Keratinocyte (primary cell): Measurements from ENCODE around the gene SLC35D3. TPM values are rescaled to one million over a fixed set of nuclear protein-coding genes. Genes with fewer than 3 reads are reported as not detected.

Experiments used
- DNase-seq: peaks from one replicate; pipeline ENCODE4 v3.0.0-alpha.2; 2011; ENCODE audit warnings: low read depth, missing footprints, low spot score
- FAIRE-seq: peaks from 2 replicates; lab custom pipeline; 2011; peaks lifted over from hg19 to GRCh38; lab: Jason Lieb, UNC
- H2AFZ ChIP-seq: 2 replicates; pipeline ENCODE4 v1.6.0; 2012; ENCODE audit warnings: low read length, control low read depth, inconsistent platforms; ENCODE audit not compliant: control insufficient read depth
- H3K27ac ChIP-seq: 2 replicates; pipeline ENCODE4 v1.5.1; 2011; ENCODE audit warnings: low read length; ENCODE audit not compliant: control insufficient read depth, insufficient read depth
- H3K27me3 ChIP-seq: 3 replicates; pipeline ENCODE4 v1.6.0; 2011; ENCODE audit warnings: low read length; ENCODE audit not compliant: control insufficient read depth, insufficient read depth; ENCODE audit errors: extremely low read depth
- H3K36me3 ChIP-seq, 2 experiments: 2 replicates in 1 of 2; 3 replicates in 1 of 2; pipeline ENCODE4 v1.5.1; 2011; ENCODE audit warnings: low read length in 2 of 2, mild to moderate bottlenecking in 1 of 2; ENCODE audit not compliant: control insufficient read depth in 2 of 2, insufficient read depth in 2 of 2; ENCODE audit errors: extremely low read depth in 1 of 2
- H3K4me1 ChIP-seq: 3 replicates; pipeline ENCODE4 v1.5.1; 2011; ENCODE audit warnings: low read length; ENCODE audit not compliant: control insufficient read depth, insufficient read depth; ENCODE audit errors: extremely low read depth
- H3K4me2 ChIP-seq: 3 replicates; pipeline ENCODE4 v1.6.0; 2011; ENCODE audit warnings: low read depth, low read length; ENCODE audit not compliant: control insufficient read depth, insufficient read depth; ENCODE audit errors: extremely low read depth
- H3K4me3 ChIP-seq, 3 experiments: fragments of 200-600 bp in 1 of 3; sonication (generic) in 1 of 3; 2 replicates in 2 of 3; 3 replicates in 1 of 3; pipeline ENCODE4 v1.5.1; 2011 to 2016; ENCODE audit warnings: low read length in 3 of 3, mild to moderate bottlenecking in 3 of 3, control low read depth in 2 of 3, inconsistent platforms in 1 of 3, low read depth in 1 of 3, mixed read lengths in 1 of 3, mixed run types in 1 of 3, moderate library complexity in 1 of 3; ENCODE audit not compliant: control insufficient read depth in 2 of 3, insufficient read depth in 2 of 3; ENCODE audit errors: extremely low read depth in 1 of 3
- H3K79me2 ChIP-seq: 2 replicates; pipeline ENCODE4 v1.6.0; 2012; ENCODE audit warnings: low read length; ENCODE audit not compliant: control insufficient read depth, insufficient read depth
- H3K9ac ChIP-seq: 3 replicates; pipeline ENCODE4 v1.6.0; 2011; ENCODE audit warnings: low read length; ENCODE audit not compliant: control insufficient read depth, insufficient read depth; ENCODE audit errors: extremely low read depth
- H3K9me1 ChIP-seq: 3 replicates; pipeline ENCODE4 v1.6.0; 2011; ENCODE audit warnings: low read length; ENCODE audit not compliant: control insufficient read depth, insufficient read depth; ENCODE audit errors: extremely low read depth
- H3K9me3 ChIP-seq: 2 replicates; pipeline ENCODE4 v1.5.1; 2012; ENCODE audit warnings: low read depth, low read length; ENCODE audit not compliant: control insufficient read depth
- H4K20me1 ChIP-seq: 3 replicates; pipeline ENCODE4 v1.6.0; 2011; ENCODE audit warnings: low read length; ENCODE audit not compliant: control insufficient read depth, insufficient read depth; ENCODE audit errors: extremely low read depth
- EZH2 ChIP-seq: IDR thresholded peaks from one replicate; pipeline ENCODE4 v1.6.1; 2012; ENCODE audit warnings: inconsistent platforms, mild to moderate bottlenecking, low read length, moderate library complexity
- dilution Hi-C: fragments of 300-500 bp; cut with MboI; formaldehyde crosslinking; loops from one replicate; pipeline ENCODE4 v1.7.0; 2020; ENCODE audit warnings: low sequenced_read_pairs; ENCODE audit not compliant: extremely low pct_ligation_motif_present
- polyA plus RNA-seq, 5 experiments: library from polyadenylated mRNA; depleted of rRNA in 3 of 5; stranded (reverse) in 3 of 5; stranded (forward) in 1 of 5; unstranded in 1 of 5; fragments of >200 nt; gene quantifications; 1 replicate in 1 of 5; 2 replicates in 3 of 5; 3 replicates in 1 of 5; pipeline versions ENCODE4 v1.2.1 to v1.2.3, GENCODE V29; 2011 to 2012; ENCODE audit warnings: missing spikeins in 2 of 5, low read depth in 1 of 5, low replicate concordance in 1 of 5
- TF ChIP-seq, protein P1 (sequence below), 3 experiments: IDR thresholded peaks in 1 of 3; conservative IDR thresholded peaks in 1 of 3; optimal IDR thresholded peaks in 1 of 3; 2 replicates in 2 of 3; 3 replicates in 1 of 3; pipeline versions ENCODE3 to v1.5.1; 2011; ENCODE audit warnings: low read length in 3 of 3, mild to moderate bottlenecking in 3 of 3, moderate library complexity in 2 of 3, control low read depth in 1 of 3, inconsistent platforms in 1 of 3; ENCODE audit not compliant: insufficient read depth in 2 of 3; ENCODE audit errors: extremely low read depth in 1 of 3

SLC35D3 gene
- polyA plus RNA-seq, 1 donor (not counting 4 experiments of a cell fraction or from before 2014, with no cell fraction given): not detected

DNA sequence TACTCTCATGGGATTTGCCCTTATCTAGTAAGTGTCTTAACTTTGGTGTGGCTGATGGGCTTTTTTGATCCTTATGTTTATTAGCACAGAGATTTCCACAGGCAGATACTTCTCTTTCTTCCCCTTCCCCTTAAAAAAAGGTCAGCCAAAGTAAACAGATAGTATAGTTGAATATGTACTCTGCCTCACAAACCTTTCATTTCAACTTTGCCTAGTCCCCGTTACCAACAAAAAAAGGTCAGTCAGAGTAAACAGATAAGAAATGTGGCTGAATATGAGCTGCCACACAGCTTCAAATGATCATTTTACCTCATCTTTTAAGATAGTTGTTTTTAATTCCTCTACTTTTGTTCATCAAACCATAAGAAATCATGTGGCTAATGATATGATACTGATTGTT lies 34.1 kb upstream of the SLC35D3 start:
- H2AFZ ChIP-seq: no peak overlapping the region
- no peak overlapping the region for H3K4me3 ChIP-seq
- H3K79me2 ChIP-seq: no peaks in the 10 kb centered on the region
- H4K20me1 ChIP-seq: no peaks in the 10 kb centered on the region
- FAIRE-seq: no peak
- no peak overlapping the region for H3K4me2 ChIP-seq
- no peak for DNase-seq
- H3K27ac ChIP-seq: no peak overlapping the region
- H3K9ac ChIP-seq: no peak overlapping the region
- dilution Hi-C loops: no loop called here
- H3K4me1 ChIP-seq: no peaks in the 10 kb centered on the region
- H3K9me1 ChIP-seq: no peaks in the 10 kb centered on the region
- TF ChIP-seq, protein P1, sequence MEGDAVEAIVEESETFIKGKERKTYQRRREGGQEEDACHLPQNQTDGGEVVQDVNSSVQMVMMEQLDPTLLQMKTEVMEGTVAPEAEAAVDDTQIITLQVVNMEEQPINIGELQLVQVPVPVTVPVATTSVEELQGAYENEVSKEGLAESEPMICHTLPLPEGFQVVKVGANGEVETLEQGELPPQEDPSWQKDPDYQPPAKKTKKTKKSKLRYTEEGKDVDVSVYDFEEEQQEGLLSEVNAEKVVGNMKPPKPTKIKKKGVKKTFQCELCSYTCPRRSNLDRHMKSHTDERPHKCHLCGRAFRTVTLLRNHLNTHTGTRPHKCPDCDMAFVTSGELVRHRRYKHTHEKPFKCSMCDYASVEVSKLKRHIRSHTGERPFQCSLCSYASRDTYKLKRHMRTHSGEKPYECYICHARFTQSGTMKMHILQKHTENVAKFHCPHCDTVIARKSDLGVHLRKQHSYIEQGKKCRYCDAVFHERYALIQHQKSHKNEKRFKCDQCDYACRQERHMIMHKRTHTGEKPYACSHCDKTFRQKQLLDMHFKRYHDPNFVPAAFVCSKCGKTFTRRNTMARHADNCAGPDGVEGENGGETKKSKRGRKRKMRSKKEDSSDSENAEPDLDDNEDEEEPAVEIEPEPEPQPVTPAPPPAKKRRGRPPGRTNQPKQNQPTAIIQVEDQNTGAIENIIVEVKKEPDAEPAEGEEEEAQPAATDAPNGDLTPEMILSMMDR (optimal IDR thresholded peaks at IDR 0.05 in 1 of 3, IDR thresholded peaks at IDR 0.05 in 1 of 3, conservative IDR thresholded peaks at IDR 0.05 in 1 of 3; ENCODE audit: extremely low read depth in 1 of 3, insufficient read depth in 2 of 3, low read length in 3 of 3): no peak
- TF ChIP-seq EZH2: no peak
- no peaks in the 10 kb centered on the region for H3K9me3 ChIP-seq
- no peaks in the 10 kb centered on the region for H3K36me3 ChIP-seq
- no peaks in the 10 kb centered on the region for H3K27me3 ChIP-seq

DNA sequence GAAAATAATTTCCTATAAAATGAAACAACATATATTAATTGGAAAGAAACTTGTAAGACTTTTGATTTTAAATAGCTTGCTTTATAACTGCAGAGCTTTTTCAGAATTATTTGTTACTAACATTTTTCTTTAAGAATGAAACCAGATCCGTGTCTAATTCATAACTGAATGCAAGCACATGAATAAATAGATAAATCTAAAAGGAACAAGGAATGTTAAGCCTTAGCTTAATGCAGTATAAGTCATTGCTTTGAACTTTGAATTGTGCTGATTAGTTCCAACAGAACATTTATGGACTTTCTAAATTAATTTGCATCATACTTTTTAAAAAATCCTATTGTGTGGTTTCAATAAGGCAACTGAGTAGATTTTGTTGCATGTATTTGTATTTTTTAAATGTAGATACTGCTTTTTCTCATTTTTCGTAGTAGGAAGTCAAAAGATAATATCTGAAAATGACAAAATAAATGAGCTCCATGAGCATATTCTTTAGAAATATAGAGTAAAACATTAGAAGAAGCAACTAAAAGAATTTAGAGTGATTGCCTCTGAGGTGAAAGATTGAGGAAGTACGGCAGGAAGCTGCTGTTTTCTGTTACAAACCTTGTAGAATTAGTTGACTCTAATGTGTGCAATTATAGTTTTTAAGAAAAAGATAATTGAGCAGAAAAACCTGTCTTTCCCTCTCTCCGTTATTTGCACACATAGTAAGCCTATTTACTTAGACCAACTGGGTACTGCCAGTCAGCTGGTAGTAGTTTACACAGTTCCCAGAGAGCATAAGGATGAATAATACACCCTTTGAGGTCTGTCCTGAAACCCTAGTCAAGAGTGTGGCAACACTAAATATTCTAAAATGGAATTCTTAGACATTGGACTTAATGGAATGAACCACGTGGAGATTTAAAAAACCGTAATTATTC lies 32.6 kb upstream of the SLC35D3 start:
- no peak overlapping the region for H3K27ac ChIP-seq
- no peak for FAIRE-seq
- H3K79me2 ChIP-seq: no peaks in the 10 kb centered on the region
- no peaks in the 10 kb centered on the region for H3K9me3 ChIP-seq
- no peaks in the 10 kb centered on the region for H4K20me1 ChIP-seq
- H3K9me1 ChIP-seq: no peaks in the 10 kb centered on the region
- DNase-seq: no peak
- dilution Hi-C loops: no loop called here
- H3K36me3 ChIP-seq: no peaks in the 10 kb centered on the region
- no peaks in the 10 kb centered on the region for H3K27me3 ChIP-seq
- H3K4me3 ChIP-seq: no peak overlapping the region
- no peak overlapping the region for H3K9ac ChIP-seq
- TF ChIP-seq EZH2: no peak
- TF ChIP-seq, protein P1 (optimal IDR thresholded peaks at IDR 0.05 in 1 of 3, IDR thresholded peaks at IDR 0.05 in 1 of 3, conservative IDR thresholded peaks at IDR 0.05 in 1 of 3; ENCODE audit: extremely low read depth in 1 of 3, insufficient read depth in 2 of 3, low read length in 3 of 3): no peak
- H2AFZ ChIP-seq: no peak overlapping the region
- H3K4me1 ChIP-seq: no peaks in the 10 kb centered on the region
- H3K4me2 ChIP-seq: no peak overlapping the region
